NB4 (cell line): ENCODE data around the gene ELOVL1.

Experiments used
- CTCF ChIP-seq: IDR thresholded peaks from one replicate; pipeline ENCODE4 v1.5.1; 2012; ENCODE audit warnings: low read depth, low read length
- MAX ChIP-seq: IDR thresholded peaks from 2 replicates; pipeline ENCODE4 v1.6.1; 2011; ENCODE audit warnings: low read depth, low read length
- POLR2A ChIP-seq: IDR thresholded peaks from 2 replicates; pipeline ENCODE4 v1.6.1; 2011; ENCODE audit warnings: mild to moderate bottlenecking; ENCODE audit not compliant: insufficient read length; ENCODE audit errors: extremely low read depth

- TF ChIP-seq POLR2A, result no peak
- no peak for TF ChIP-seq CTCF
- TF ChIP-seq MAX, result no peak
Measured at GRCh38 chr1:43415901-43416300, 48.1 kb upstream of the ELOVL1 start.
